Right lobe of liver (tissue), 4 donors: ENCODE results near the gene PAK1.

ENCODE experiments used
- CTCF ChIP-seq, 4 donors: fragments of 200-600 bp in 3 of 4; fragments of 450-650 bp in 1 of 4; IDR thresholded peaks; one replicate each; pipeline versions ENCODE4 v1.5.1 to v1.8.0; 2016 to 2022; ENCODE audit warnings: antibody characterized with exemption in 4 of 4, mild to moderate bottlenecking in 2 of 4
- POLR2A ChIP-seq: fragments of 450-650 bp; IDR thresholded peaks from one replicate; pipeline ENCODE4 v1.6.1; 2017; ENCODE audit warnings: antibody characterized with exemption, mild to moderate bottlenecking
- donor health status: DM: no; HTN: no; CAD: no.
- donor health status: DM: no; HTN: no; CAD: no.
- donor health status: DM: no; HTN: yes; CAD: no.

- TF ChIP-seq POLR2A (no peak), CTCF (IDR thresholded peaks at IDR 0.05) (no peak)
Measured at GRCh38 chr11:77384571-77384970, 89.3 kb downstream of the PAK1 start.
